H1 (cell line): ENCODE results near the gene NRXN2.

Experiments
- ATF3 ChIP-seq: IDR thresholded peaks from 2 replicates; pipeline ENCODE4 v1.6.1; 2011; ENCODE audit warnings: low read depth, mild to moderate bottlenecking, low read length; ENCODE audit not compliant: insufficient read depth
- EZH2 ChIP-seq: fragments of 200-600 bp; sonication (generic); IDR thresholded peaks from 2 replicates; pipeline ENCODE4 v1.7.1; 2012; ENCODE audit warnings: low read depth, mild to moderate bottlenecking, moderate library complexity, low read length, inconsistent platforms; ENCODE audit not compliant: severe bottlenecking
- RAD21 ChIP-seq, 2 experiments: IDR thresholded peaks in 1 of 2; conservative IDR thresholded peaks in 1 of 2; 2 replicates each; pipeline ENCODE4 v1.6.1; 2011; ENCODE audit warnings: low read depth in 2 of 2, low read length in 2 of 2, improper control_type of control experiment in 1 of 2, inconsistent platforms in 1 of 2, mild to moderate bottlenecking in 1 of 2, moderate library complexity in 1 of 2

- TF ChIP-seq RAD21 (IDR thresholded peaks at IDR 0.05 in 1 of 2, conservative IDR thresholded peaks at IDR 0.05 in 1 of 2; ENCODE audit: low read depth in 2 of 2, low read length in 2 of 2) = peak; percentile 89 to 93
- TF ChIP-seq EZH2 = no peak
- no peak for TF ChIP-seq ATF3
Measured at GRCh38 chr11:64649291-64649697, 73.7 kb downstream of the NRXN2 start.
